OCI-LY1 (cell line): ENCODE results near the gene NFASC.

Experiments
- CTCF ChIP-seq: fragments of 200-600 bp; sonication (generic), shearing (Covaris generic); IDR thresholded peaks from 2 replicates; pipeline ENCODE4 v1.5.1; 2017; ENCODE audit warnings: mild to moderate bottlenecking, antibody characterized with exemption, low read length, moderate library complexity, mixed read lengths
- EZH2 ChIP-seq: fragments of 200-600 bp; sonication (generic), shearing (Covaris generic); IDR thresholded peaks from 2 replicates; pipeline ENCODE4 v1.8.0; 2017; ENCODE audit warnings: borderline replicate concordance, mixed run types, mild to moderate bottlenecking, antibody characterized with exemption, low read length, moderate library complexity, mixed read lengths

- TF ChIP-seq CTCF (peak; percentile 95), EZH2 (no peak)
Observed at GRCh38 chr1:204989266-204990058, 118.8 kb downstream of the NFASC start.
